Right kidney (tissue), 1 donor: ENCODE results near the gene ERC1.
"Not testable (repeated sequence)": the region's sequence is repeated elsewhere in the genome, so short reads cannot be mapped to it uniquely, and the experiment has no call there.

Source experiments
- DNase-seq: peaks from one replicate; pipeline ENCODE4 v3.0.0-alpha.2; 2016

Gene ERC1

GRCh38 chr12:1022032-1022970 lies 31.3 kb downstream of the ERC1 start:
- no peak for DNase-seq

- DNase-seq = no peak
Measured at GRCh38 chr12:1030779-1031178, 39.8 kb downstream of the ERC1 start.

GRCh38 chr12:1034243-1034642 lies 43.2 kb downstream of the ERC1 start:
- no peak for DNase-seq

- DNase-seq = no peak
Measured at GRCh38 chr12:1034751-1035457, 43.9 kb downstream of the ERC1 start.

GRCh38 chr12:1041478-1041877 lies 50.5 kb downstream of the ERC1 start:
- no peak for DNase-seq

- no peak for DNase-seq
Measured at GRCh38 chr12:1044199-1044598, 53.2 kb downstream of the ERC1 start.

- no peak for DNase-seq
Measured at GRCh38 chr12:1044696-1045095, 53.7 kb downstream of the ERC1 start.

- DNase-seq = no peak
Measured at GRCh38 chr12:1046727-1047126, 55.7 kb downstream of the ERC1 start.

- DNase-seq = no peak
Measured at GRCh38 chr12:1047898-1048660, 57.1 kb downstream of the ERC1 start.

- DNase-seq = no peak
Measured at GRCh38 chr12:1050059-1050707, 59.2 kb downstream of the ERC1 start.

GRCh38 chr12:1051672-1052071 lies 60.6 kb downstream of the ERC1 start:
- not testable (repeated sequence) for DNase-seq

GRCh38 chr12:1053690-1054089 lies 62.7 kb downstream of the ERC1 start:
- no peak for DNase-seq

GRCh38 chr12:1054117-1054870 lies 63.3 kb downstream of the ERC1 start:
- no peak for DNase-seq

- no peak for DNase-seq
Measured at GRCh38 chr12:1056390-1056789, 65.4 kb downstream of the ERC1 start.

- no peak for DNase-seq
Measured at GRCh38 chr12:1058423-1058822, 67.4 kb downstream of the ERC1 start.

- DNase-seq = no peak
Measured at GRCh38 chr12:1059162-1059561, 68.1 kb downstream of the ERC1 start.

- no peak for DNase-seq
Measured at GRCh38 chr12:1063852-1064251, 72.8 kb downstream of the ERC1 start.

GRCh38 chr12:1064317-1064716 lies 73.3 kb downstream of the ERC1 start:
- no peak for DNase-seq

GRCh38 chr12:1065629-1066028 lies 74.6 kb downstream of the ERC1 start:
- DNase-seq = no peak

- DNase-seq = no peak
Measured at GRCh38 chr12:1069846-1070245, 78.8 kb downstream of the ERC1 start.

- no peak for DNase-seq
Measured at GRCh38 chr12:1071182-1071581, 80.2 kb downstream of the ERC1 start.

- DNase-seq = no peak
Measured at GRCh38 chr12:1073652-1074051, 82.6 kb downstream of the ERC1 start.
